HG03520 (cell line): ENCODE measurements around the gene PRKCH.

Source experiments
- ATAC-seq: cut with Tn5 transposase; IDR thresholded peaks from one replicate; pipeline ENCODE4 v1.9.1; 2021; ENCODE audit warnings: mild to moderate bottlenecking, moderate library complexity; ENCODE audit not compliant: unreplicated experiment

Gene PRKCH

GRCh38 chr14:61505815-61506809 is 184.7 kb downstream of the PRKCH start:
- ATAC-seq = no peak

GRCh38 chr14:61508526-61508925 is 187.1 kb downstream of the PRKCH start:
- no peak for ATAC-seq

GRCh38 chr14:61510736-61511557 is 189.6 kb downstream of the PRKCH start:
- ATAC-seq = no peak

- ATAC-seq = no peak
Measured at GRCh38 chr14:61511558-61511948, 190.2 kb downstream of the PRKCH start.

- no peak for ATAC-seq
Measured at GRCh38 chr14:61512026-61512834, 190.9 kb downstream of the PRKCH start.

GRCh38 chr14:61513986-61514830 is 192.8 kb downstream of the PRKCH start:
- no peak for ATAC-seq

- no peak for ATAC-seq
Measured at GRCh38 chr14:61514927-61515326, 193.5 kb downstream of the PRKCH start.

- no peak for ATAC-seq
Measured at GRCh38 chr14:61515436-61516117, 194.2 kb downstream of the PRKCH start.

- no peak for ATAC-seq
Measured at GRCh38 chr14:61516118-61516743, 194.9 kb downstream of the PRKCH start.

- ATAC-seq = no peak
Measured at GRCh38 chr14:61516964-61517653, 195.7 kb downstream of the PRKCH start.

GRCh38 chr14:61517911-61518384 is 196.6 kb downstream of the PRKCH start:
- ATAC-seq = no peak

- no peak for ATAC-seq
Measured at GRCh38 chr14:61518403-61518802, 197.0 kb downstream of the PRKCH start.

GRCh38 chr14:61519106-61519505 is 197.7 kb downstream of the PRKCH start:
- ATAC-seq = no peak

- ATAC-seq = no peak
Measured at GRCh38 chr14:61519735-61520134, 198.4 kb downstream of the PRKCH start.

GRCh38 chr14:61520576-61520975 is 199.2 kb downstream of the PRKCH start:
- no peak for ATAC-seq

GRCh38 chr14:61521773-61522172 is 200.4 kb downstream of the PRKCH start:
- ATAC-seq = no peak

- ATAC-seq = no peak
Measured at GRCh38 chr14:61523751-61524150, 202.4 kb downstream of the PRKCH start.

- ATAC-seq = no peak
Measured at GRCh38 chr14:61524211-61524806, 202.9 kb downstream of the PRKCH start.
